HG02763 (cell line): ENCODE results near the gene TDRKH.
A peak's percentile ranks its signal among the peaks of the same experiment; 100 is the strongest.
"Not testable (repeated sequence)": the region's sequence is repeated elsewhere in the genome, so short reads cannot be mapped to it uniquely, and the experiment has no call there.

Experiments
- ATAC-seq: cut with Tn5 transposase; IDR thresholded peaks from one replicate; pipeline ENCODE4 v1.9.1; 2021; ENCODE audit warnings: mild to moderate bottlenecking, moderate library complexity; ENCODE audit not compliant: unreplicated experiment

The TDRKH gene

GRCh38 chr1:151803164-151803563, 12.9 kb upstream of the TDRKH start:
- ATAC-seq, result no peak

- ATAC-seq, result no peak
These were observed 12.1 kb upstream of the TDRKH start for GRCh38 chr1:151802372-151802771.

GRCh38 chr1:151801846-151802245, 11.5 kb upstream of the TDRKH start:
- ATAC-seq, result no peak

- no peak for ATAC-seq
These were observed 11.1 kb upstream of the TDRKH start for GRCh38 chr1:151801310-151801820.

GRCh38 chr1:151800830-151801229, 10.5 kb upstream of the TDRKH start:
- no peak for ATAC-seq

- no peak for ATAC-seq
These were observed 9.1 kb upstream of the TDRKH start for GRCh38 chr1:151799179-151800022.

GRCh38 chr1:151798571-151798970, 8.3 kb upstream of the TDRKH start:
- no peak for ATAC-seq

- ATAC-seq, result peak; percentile 7
These were observed 796 bp upstream of the TDRKH start for GRCh38 chr1:151790940-151791651.

- no peak for ATAC-seq
These were observed 2.6 kb downstream of the TDRKH start for GRCh38 chr1:151787689-151788088.

GRCh38 chr1:151783796-151784195, 6.5 kb downstream of the TDRKH start:
- no peak for ATAC-seq

GRCh38 chr1:151782741-151783140, 7.6 kb downstream of the TDRKH start:
- no peak for ATAC-seq

- not testable (repeated sequence) for ATAC-seq
These were observed 8.3 kb downstream of the TDRKH start for GRCh38 chr1:151782026-151782425.

GRCh38 chr1:151780736-151781135, 9.6 kb downstream of the TDRKH start:
- ATAC-seq, result not testable (repeated sequence)

- no peak for ATAC-seq
These were observed 10.4 kb downstream of the TDRKH start for GRCh38 chr1:151779852-151780251.

GRCh38 chr1:151777317-151777716, 13.0 kb downstream of the TDRKH start:
- no peak for ATAC-seq

GRCh38 chr1:151776665-151777062, 13.6 kb downstream of the TDRKH start:
- no peak for ATAC-seq

- ATAC-seq, result no peak
These were observed 14.2 kb downstream of the TDRKH start for GRCh38 chr1:151775894-151776664.

- no peak for ATAC-seq
These were observed 15.9 kb downstream of the TDRKH start for GRCh38 chr1:151774256-151774922.

- no peak for ATAC-seq
These were observed 16.6 kb downstream of the TDRKH start for GRCh38 chr1:151773702-151774101.

- ATAC-seq, result not testable (repeated sequence)
These were observed 21.0 kb downstream of the TDRKH start for GRCh38 chr1:151769270-151769669.
